Cardiac muscle cell (in vitro differentiated cells and primary cell): ENCODE measurements around the gene SEPTIN5. TPM values are rescaled to one million over a fixed set of nuclear protein-coding genes. Genes with fewer than 3 reads are reported as not detected.

ENCODE experiments used
- DNase-seq, 2 donors: peaks; one replicate each; pipeline versions ENCODE4 v3.0.0 to v3.0.0-alpha.2; 2010 to 2017; ENCODE audit warnings: low read depth in 1 of 2, low spot score in 1 of 2
- H3K27ac ChIP-seq: fragments of 200-600 bp; sonication (generic); 2 replicates; pipeline ENCODE4 v1.5.1; 2016
- H3K27me3 ChIP-seq: fragments of 200-600 bp; sonication (generic); 2 replicates; pipeline ENCODE4 v1.6.0; 2016; ENCODE audit warnings: control low read depth
- H3K36me3 ChIP-seq: fragments of 200-600 bp; sonication (generic); 2 replicates; pipeline ENCODE4 v1.5.1; 2016; ENCODE audit warnings: control low read depth
- H3K4me1 ChIP-seq: fragments of 200-600 bp; sonication (generic); 2 replicates; pipeline ENCODE4 v1.8.1; 2017; ENCODE audit warnings: low read depth, mild to moderate bottlenecking, mixed run types
- H3K4me3 ChIP-seq: fragments of 200-600 bp; sonication (generic); 2 replicates; pipeline ENCODE4 v1.5.1; 2016; ENCODE audit warnings: mild to moderate bottlenecking
- H3K9me3 ChIP-seq: fragments of 200-600 bp; sonication (generic); 2 replicates; pipeline ENCODE4 v1.5.1; 2017; ENCODE audit warnings: low read depth, mild to moderate bottlenecking, control low read depth
- polyA plus RNA-seq: library from polyadenylated mRNA; unstranded; fragments of >200 nt; fragmentation: Nextera tagmentation; extraction: Ambion mirVana; gene quantifications from 2 replicates; pipeline ENCODE4 v1.2.1, GENCODE V29; 2016
- total RNA-seq: library from RNA; depleted of rRNA; stranded (reverse); fragments of >200 nt; gene quantifications from 2 replicates; pipeline ENCODE4 v1.2.3, GENCODE V29; 2016
- TF ChIP-seq, protein P1 (sequence below): IDR thresholded peaks from 2 replicates; pipeline ENCODE4 v1.5.1; 2012; ENCODE audit warnings: low read depth, mild to moderate bottlenecking, low read length

The SEPTIN5 gene
- total and polyA plus RNA-seq, 2 experiments from 2014 or later = 129 to 303 TPM

DNA sequence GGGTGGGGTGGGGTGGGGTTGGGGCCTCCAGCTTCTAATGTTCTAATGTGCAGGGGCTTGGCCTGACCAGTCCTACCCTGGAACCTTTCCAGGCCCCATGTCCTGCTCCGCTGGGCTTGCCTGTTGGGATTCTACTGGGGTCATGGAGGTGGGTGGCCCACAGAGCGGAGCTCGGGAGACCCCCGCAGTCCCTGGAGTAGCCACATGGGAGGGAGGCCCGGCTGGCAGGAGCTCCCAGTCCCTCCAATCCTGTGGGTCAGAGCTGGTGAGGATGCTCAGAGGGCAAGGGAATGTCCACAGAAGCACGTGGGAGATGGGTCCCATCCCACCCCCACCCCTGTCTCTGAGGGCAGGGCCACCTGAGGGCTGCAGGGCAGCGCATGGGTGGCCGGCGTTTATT, 2.9 kb downstream of the SEPTIN5 start:
- H3K4me3 ChIP-seq = no peak overlapping the region
- TF ChIP-seq, protein P1, sequence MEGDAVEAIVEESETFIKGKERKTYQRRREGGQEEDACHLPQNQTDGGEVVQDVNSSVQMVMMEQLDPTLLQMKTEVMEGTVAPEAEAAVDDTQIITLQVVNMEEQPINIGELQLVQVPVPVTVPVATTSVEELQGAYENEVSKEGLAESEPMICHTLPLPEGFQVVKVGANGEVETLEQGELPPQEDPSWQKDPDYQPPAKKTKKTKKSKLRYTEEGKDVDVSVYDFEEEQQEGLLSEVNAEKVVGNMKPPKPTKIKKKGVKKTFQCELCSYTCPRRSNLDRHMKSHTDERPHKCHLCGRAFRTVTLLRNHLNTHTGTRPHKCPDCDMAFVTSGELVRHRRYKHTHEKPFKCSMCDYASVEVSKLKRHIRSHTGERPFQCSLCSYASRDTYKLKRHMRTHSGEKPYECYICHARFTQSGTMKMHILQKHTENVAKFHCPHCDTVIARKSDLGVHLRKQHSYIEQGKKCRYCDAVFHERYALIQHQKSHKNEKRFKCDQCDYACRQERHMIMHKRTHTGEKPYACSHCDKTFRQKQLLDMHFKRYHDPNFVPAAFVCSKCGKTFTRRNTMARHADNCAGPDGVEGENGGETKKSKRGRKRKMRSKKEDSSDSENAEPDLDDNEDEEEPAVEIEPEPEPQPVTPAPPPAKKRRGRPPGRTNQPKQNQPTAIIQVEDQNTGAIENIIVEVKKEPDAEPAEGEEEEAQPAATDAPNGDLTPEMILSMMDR = no peak
- H3K4me1 ChIP-seq = peaks cover 19% of the 10 kb centered on the region
- H3K27me3 ChIP-seq = peaks cover 51% of the 10 kb centered on the region
- H3K27ac ChIP-seq = no peak overlapping the region
- H3K9me3 ChIP-seq = no peaks in the 10 kb centered on the region
- DNase-seq = no peak
- H3K36me3 ChIP-seq = no peaks in the 10 kb centered on the region

DNA sequence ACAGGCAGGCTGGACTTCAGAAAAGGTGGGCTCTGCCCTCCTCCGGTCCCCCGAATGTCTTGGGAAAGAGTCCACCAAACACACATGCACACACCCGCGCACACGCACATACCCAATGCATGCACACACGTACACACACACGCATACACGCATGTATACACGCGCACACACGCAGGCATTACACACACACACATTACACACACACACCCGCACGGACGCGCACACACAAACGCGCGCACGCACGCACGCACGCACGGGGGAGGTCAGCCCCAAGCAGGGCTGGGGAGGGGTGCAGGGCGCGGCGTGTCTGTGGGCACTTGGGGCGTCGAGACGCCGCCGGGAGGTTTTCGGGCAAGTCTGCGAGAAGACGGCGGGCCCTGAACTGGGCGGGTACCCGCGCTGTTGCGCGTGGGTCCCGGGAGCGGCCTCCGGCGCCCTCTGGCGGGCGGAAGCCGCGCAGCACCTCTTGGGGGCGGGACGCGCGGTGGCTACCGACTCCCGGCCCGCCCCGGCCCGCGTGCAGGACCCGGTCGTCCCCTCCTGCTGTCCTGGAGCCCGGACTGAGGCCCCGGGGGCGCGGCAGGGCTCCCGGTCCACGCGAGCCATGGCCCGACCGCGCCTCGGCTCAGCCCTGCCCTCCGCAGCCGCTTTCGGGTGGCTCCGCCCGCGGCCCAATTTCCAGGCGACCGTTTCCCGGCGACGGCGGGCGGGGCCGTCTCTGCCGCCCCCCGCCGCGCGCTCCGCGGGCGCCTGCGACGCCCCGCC, 3.6 kb downstream of the SEPTIN5 start:
- peaks cover 51% of the 10 kb centered on the region for H3K27me3 ChIP-seq
- TF ChIP-seq, protein P1 = peak; percentile 61
- peaks cover 25% of the 10 kb centered on the region for H3K4me1 ChIP-seq

DNA sequence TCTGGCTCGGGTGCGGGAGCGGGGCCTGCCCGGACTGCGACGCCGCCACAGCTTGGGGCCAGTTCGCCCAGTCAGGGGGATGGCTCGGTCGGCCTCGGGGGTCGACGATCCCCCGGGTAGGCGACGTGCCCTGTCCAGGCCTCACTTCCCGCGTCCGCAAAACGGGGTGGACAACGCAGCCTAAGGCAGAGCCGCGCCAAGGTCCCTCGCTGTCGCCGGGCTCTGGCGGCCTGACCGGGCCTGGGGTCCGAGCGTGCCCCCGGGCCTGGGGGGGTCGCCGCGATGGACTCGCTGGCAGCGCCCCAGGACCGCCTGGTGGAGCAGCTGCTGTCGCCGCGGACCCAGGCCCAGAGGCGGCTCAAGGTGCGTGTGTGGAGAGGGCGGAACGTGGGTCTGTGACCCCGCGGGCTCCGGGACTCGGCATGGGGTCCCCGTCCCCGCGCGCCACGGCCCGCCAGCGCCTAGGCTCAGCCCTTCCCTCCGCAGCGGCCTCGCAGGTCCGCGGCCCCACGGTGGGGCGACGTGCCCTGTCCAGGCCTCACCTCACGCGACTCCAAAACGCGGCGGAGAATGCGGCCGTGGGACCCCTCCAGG, 4.2 kb downstream of the SEPTIN5 start:
- peak overlapping the region; percentile 70 for H3K27ac ChIP-seq
- H3K27me3 ChIP-seq = peaks cover 48% of the 10 kb centered on the region

More for the DNA sequence above, 3.6 kb downstream of the SEPTIN5 start:
- Histone ChIP-seq H3K4me3 (peak overlapping the region; percentile 58), H3K9me3 (no peaks in the 10 kb centered on the region), H3K27ac (peak overlapping the region; percentile 70), H3K36me3 (no peaks in the 10 kb centered on the region)
- peak; percentile 77 to 82 for DNase-seq

GRCh38 chr22:19719050-19719482, 4.8 kb downstream of the SEPTIN5 start:
- peaks cover 33% of the 10 kb centered on the region for H3K4me1 ChIP-seq
- H3K9me3 ChIP-seq = no peaks in the 10 kb centered on the region
- H3K27ac ChIP-seq = peak overlapping the region; percentile 70
- peak; percentile 25 to 72 for DNase-seq
- no peaks in the 10 kb centered on the region for H3K36me3 ChIP-seq
- H3K27me3 ChIP-seq = peaks cover 43% of the 10 kb centered on the region
- peak overlapping the region; percentile 58 for H3K4me3 ChIP-seq
- TF ChIP-seq, protein P1 = no peak

More for the DNA sequence above, 4.2 kb downstream of the SEPTIN5 start:
- Histone ChIP-seq H3K4me3 (peak overlapping the region; percentile 58), H3K4me1 (peaks cover 30% of the 10 kb centered on the region), H3K9me3 (no peaks in the 10 kb centered on the region), H3K36me3 (no peaks in the 10 kb centered on the region)
- TF ChIP-seq, protein P1 = no peak
- DNase-seq = no peak

DNA sequence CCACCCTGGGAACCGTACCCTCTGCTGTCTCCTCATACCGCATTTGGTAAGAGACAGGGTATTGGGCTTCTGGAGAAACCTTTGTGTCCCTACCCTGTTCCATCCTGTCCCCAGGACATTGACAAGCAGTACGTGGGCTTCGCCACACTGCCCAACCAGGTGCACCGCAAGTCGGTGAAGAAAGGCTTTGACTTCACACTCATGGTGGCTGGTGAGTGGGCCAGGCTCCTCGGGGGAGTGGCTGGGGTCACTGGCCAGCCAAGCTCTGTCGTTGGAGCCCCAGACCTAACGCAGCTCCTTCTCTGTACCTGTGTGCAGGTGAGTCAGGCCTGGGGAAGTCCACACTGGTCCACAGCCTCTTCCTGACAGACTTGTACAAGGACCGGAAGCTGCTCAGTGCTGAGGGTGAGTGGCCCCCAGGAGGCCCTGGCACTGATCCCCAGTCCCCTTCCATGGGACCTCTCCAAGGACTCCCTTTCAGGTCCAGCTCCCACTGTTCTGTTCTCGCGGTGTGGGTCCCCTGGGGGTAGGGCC, 5.3 kb downstream of the SEPTIN5 start:
- Histone ChIP-seq H3K9me3 (no peaks in the 10 kb centered on the region), H3K27me3 (peaks cover 48% of the 10 kb centered on the region)

More for the DNA sequence above, 5.3 kb downstream of the SEPTIN5 start:
- no peaks in the 10 kb centered on the region for H3K36me3 ChIP-seq
- H3K4me3 ChIP-seq = peak overlapping the region; percentile 58
- DNase-seq = no peak
- H3K4me1 ChIP-seq = peaks cover 33% of the 10 kb centered on the region
- no peak overlapping the region for H3K27ac ChIP-seq
- TF ChIP-seq, protein P1 = no peak
